HepG2 (cell line): ENCODE data around the gene ADI1. TPM values are rescaled to one million over a fixed set of nuclear protein-coding genes. Genes with fewer than 3 reads are reported as not detected.

Experiments used
- CCAR2 ChIP-seq: fragments of 200-400 bp; formaldehyde crosslinking; optimal IDR thresholded peaks from 2 replicates; pipeline ENCODE3; 2018; ENCODE audit warnings: low read depth, mild to moderate bottlenecking, low read length, moderate library complexity
- HMGA1 ChIP-seq: sonication (generic); formaldehyde crosslinking; conservative IDR thresholded peaks from 2 replicates; pipeline ENCODE4 v1.4.0; 2020; ENCODE audit warnings: missing genetic modification reagents
- HNF4G ChIP-seq, 2 experiments: sonication (generic) in 1 of 2; formaldehyde crosslinking in 1 of 2; IDR thresholded peaks; 2 replicates each; pipeline versions ENCODE4 v1.4.0 to v1.6.1; 2011 to 2020; ENCODE audit warnings: borderline replicate concordance in 2 of 2, low read depth in 2 of 2, mild to moderate bottlenecking in 2 of 2, low read length in 1 of 2, missing genetic modification reagents in 1 of 2, moderate library complexity in 1 of 2
- HOXA3 ChIP-seq: sonication (generic); formaldehyde crosslinking; IDR thresholded peaks from 2 replicates; pipeline ENCODE4 v1.5.0; 2020; ENCODE audit warnings: missing genetic modification reagents
- HOXD1 ChIP-seq: sonication (generic); formaldehyde crosslinking; IDR thresholded peaks from 2 replicates; pipeline ENCODE4 v1.5.0; 2020; ENCODE audit warnings: missing genetic modification reagents
- JUND ChIP-seq: sonication (generic); formaldehyde crosslinking; IDR thresholded peaks from 2 replicates; pipeline ENCODE4 v1.8.0; 2022; ENCODE audit warnings: mild to moderate bottlenecking, missing genetic modification reagents
- NFAT5 ChIP-seq: sonication (generic); formaldehyde crosslinking; IDR thresholded peaks from 2 replicates; pipeline ENCODE4 v1.4.0; 2020; ENCODE audit warnings: missing genetic modification reagents
- NFE2L1 ChIP-seq: sonication (generic); formaldehyde crosslinking; IDR thresholded peaks from 2 replicates; pipeline ENCODE4 v1.4.0; 2020; ENCODE audit warnings: missing genetic modification reagents, mild to moderate bottlenecking, borderline replicate concordance
- NONO ChIP-seq, 2 experiments: fragments of 450-650 bp in 1 of 2; sonication (generic) in 1 of 2; formaldehyde crosslinking in 1 of 2; IDR thresholded peaks in 1 of 2; conservative IDR thresholded peaks in 1 of 2; 2 replicates each; pipeline versions ENCODE4 v1.6.1 to v1.8.0; 2017 to 2022; ENCODE audit warnings: mild to moderate bottlenecking in 1 of 2, missing genetic modification reagents in 1 of 2, moderate library complexity in 1 of 2
- NR0B2 ChIP-seq: sonication (generic); formaldehyde crosslinking; IDR thresholded peaks from 2 replicates; pipeline ENCODE4 v1.4.0; 2020; ENCODE audit warnings: mild to moderate bottlenecking, missing genetic modification reagents
- POLR2G ChIP-seq: fragments of 200-400 bp; formaldehyde crosslinking; IDR thresholded peaks from 2 replicates; pipeline ENCODE4 v1.6.1; 2018; ENCODE audit warnings: mild to moderate bottlenecking, low read depth, low read length, moderate library complexity
- RBM22 ChIP-seq: fragments of 200-400 bp; formaldehyde crosslinking; optimal IDR thresholded peaks from 2 replicates; pipeline ENCODE3; 2017; ENCODE audit warnings: mild to moderate bottlenecking, low read length, moderate library complexity
- ZNF407 ChIP-seq: sonication (generic); formaldehyde crosslinking; IDR thresholded peaks from one replicate; pipeline ENCODE4 v1.5.1; 2020; ENCODE audit warnings: mild to moderate bottlenecking, missing genetic modification reagents; ENCODE audit errors: not compliant biosample characterization
- ZNF740 ChIP-seq: sonication (generic); formaldehyde crosslinking; IDR thresholded peaks from 2 replicates; pipeline ENCODE4 v1.4.0; 2020; ENCODE audit warnings: missing genetic modification reagents
- polyA plus RNA-seq, 8 experiments: library from polyadenylated mRNA; depleted of rRNA in 3 of 8; stranded (reverse) in 7 of 8; unstranded in 1 of 8; fragments of >200 nt; fragmentation: Illumina TruSeq in 4 of 8; extraction: Trizol in 4 of 8; gene quantifications; 2 replicates each; pipeline versions ENCODE4 v1.2.1 to v1.2.3, GENCODE V29; 2011 to 2016; ENCODE audit warnings: low read depth in 4 of 8, missing spikeins in 1 of 8, mixed read lengths in 1 of 8; ENCODE audit not compliant: insufficient read depth in 1 of 8
- total RNA-seq, 5 experiments: library from RNA; depleted of rRNA; stranded (reverse); fragments of >200 nt; fragmentation: Illumina TruSeq; extraction: Trizol; gene quantifications; 2 replicates each; pipeline ENCODE4 v1.2.3, GENCODE V29; 2016; ENCODE audit warnings: low read depth in 1 of 5

Gene ADI1
- total and polyA plus RNA-seq, 2 of the 13 experiments (the other 11 are each of a cell fraction or from before 2014, with no cell fraction given) = 28.7 to 123 TPM

GRCh38 chr2:3557639-3558204 lies 38.4 kb upstream of the ADI1 start (continued):
- peak; percentile 52; the same call in 1 of the 2 replicates for TF ChIP-seq NFAT5 (CRISPR knock-in tag)
- no peak for TF ChIP-seq ZNF740 (CRISPR knock-in tag)
- TF ChIP-seq HNF4G (IDR thresholded peaks at IDR 0.05; ENCODE audit: borderline replicate concordance, low read depth, low read length) = no peak
- no peak for TF ChIP-seq HNF4G (CRISPR knock-in tag; IDR thresholded peaks at IDR 0.05; ENCODE audit: borderline replicate concordance, low read depth)
- peak; percentile 3 for TF ChIP-seq RBM22
- peak; percentile 41; the same call in 1 of the 2 replicates for TF ChIP-seq JUND (CRISPR knock-in tag)
- no peak for TF ChIP-seq HOXA3 (CRISPR knock-in tag)
- TF ChIP-seq NFE2L1 (CRISPR knock-in tag) = 0 out of 2 replicates have a peak, but pooled peaks have one; percentile 21
- no peak for TF ChIP-seq CCAR2
- TF ChIP-seq HOXD1 = peak; percentile 25; the same call in 1 of the 2 replicates
- no peak for TF ChIP-seq POLR2G
- 0 out of 2 replicates have a peak, but pooled peaks have one; percentile 21 for TF ChIP-seq NR0B2
- TF ChIP-seq HMGA1 = no peak
- TF ChIP-seq NONO (IDR thresholded peaks at IDR 0.05) = no peak
- TF ChIP-seq NONO (CRISPR knock-in tag; conservative IDR thresholded peaks at IDR 0.05) = no peak
- TF ChIP-seq ZNF407 (CRISPR knock-in tag) = no peak
